ENCODE measurements around the gene CIDEC.

Gene CIDEC

GRCh38 chr3:9917820-9918219, 37.8 kb upstream of the CIDEC start:
- no peak overlapping the region for H3K27ac ChIP-seq (ENCODE audit: low read depth, low read length)
- H3K4me1 ChIP-seq (ENCODE audit: control insufficient read depth, low read length), result peaks cover 12% of the 10 kb centered on the region
- H3K79me2 ChIP-seq (ENCODE audit: control insufficient read depth, low read length), result no peaks in the 10 kb centered on the region
- H3K9me3 ChIP-seq (ENCODE audit: control insufficient read depth, insufficient read depth, low read length), result no peaks in the 10 kb centered on the region
- H3K36me3 ChIP-seq (ENCODE audit: control insufficient read depth, low read length), result no peaks in the 10 kb centered on the region
- H3K4me3 ChIP-seq (ENCODE audit: low read length), result no peak overlapping the region
- H4K20me1 ChIP-seq (ENCODE audit: control insufficient read depth, insufficient read depth, low read depth, low read length), result no peaks in the 10 kb centered on the region
- TF ChIP-seq, protein P1, sequence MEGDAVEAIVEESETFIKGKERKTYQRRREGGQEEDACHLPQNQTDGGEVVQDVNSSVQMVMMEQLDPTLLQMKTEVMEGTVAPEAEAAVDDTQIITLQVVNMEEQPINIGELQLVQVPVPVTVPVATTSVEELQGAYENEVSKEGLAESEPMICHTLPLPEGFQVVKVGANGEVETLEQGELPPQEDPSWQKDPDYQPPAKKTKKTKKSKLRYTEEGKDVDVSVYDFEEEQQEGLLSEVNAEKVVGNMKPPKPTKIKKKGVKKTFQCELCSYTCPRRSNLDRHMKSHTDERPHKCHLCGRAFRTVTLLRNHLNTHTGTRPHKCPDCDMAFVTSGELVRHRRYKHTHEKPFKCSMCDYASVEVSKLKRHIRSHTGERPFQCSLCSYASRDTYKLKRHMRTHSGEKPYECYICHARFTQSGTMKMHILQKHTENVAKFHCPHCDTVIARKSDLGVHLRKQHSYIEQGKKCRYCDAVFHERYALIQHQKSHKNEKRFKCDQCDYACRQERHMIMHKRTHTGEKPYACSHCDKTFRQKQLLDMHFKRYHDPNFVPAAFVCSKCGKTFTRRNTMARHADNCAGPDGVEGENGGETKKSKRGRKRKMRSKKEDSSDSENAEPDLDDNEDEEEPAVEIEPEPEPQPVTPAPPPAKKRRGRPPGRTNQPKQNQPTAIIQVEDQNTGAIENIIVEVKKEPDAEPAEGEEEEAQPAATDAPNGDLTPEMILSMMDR (IDR thresholded peaks at IDR 0.05; ENCODE audit: low read depth, low read length, poor library complexity, severe bottlenecking), result no peak
- TF ChIP-seq EZH2phosphoT487 (IDR thresholded peaks at IDR 0.05; ENCODE audit: borderline replicate concordance, low read length), result no peak
- peaks cover 34% of the 10 kb centered on the region for H3K27me3 ChIP-seq (ENCODE audit: control insufficient read depth, low read length)
- H3F3A ChIP-seq (ENCODE audit: control insufficient read depth, insufficient read depth), result no peaks in the 10 kb centered on the region
- no peaks in the 10 kb centered on the region for H3K9me2 ChIP-seq (replicated peaks; ENCODE audit: control insufficient read depth, low read length)
- no peak overlapping the region for H3K4me2 ChIP-seq (ENCODE audit: low read length)

GRCh38 chr3:9916734-9917680, 37.0 kb upstream of the CIDEC start, which contains the start of gene IL17RC:
Gene IL17RC (plus strand): TSS chr3:9917098. CDS start chr3:9917316, 218 bp downstream.
- peaks cover 12% of the 10 kb centered on the region for H3K4me1 ChIP-seq (ENCODE audit: control insufficient read depth, low read length)
- H4K20me1 ChIP-seq (ENCODE audit: control insufficient read depth, insufficient read depth, low read depth, low read length), result no peaks in the 10 kb centered on the region
- H3K4me2 ChIP-seq (ENCODE audit: low read length), result peak within 1 kb of the TSS; percentile 58
- no peaks in the 10 kb centered on the region for H3K79me2 ChIP-seq (ENCODE audit: control insufficient read depth, low read length)
- H3F3A ChIP-seq (ENCODE audit: control insufficient read depth, insufficient read depth), result no peaks in the 10 kb centered on the region
- no peaks in the 10 kb centered on the region for H3K36me3 ChIP-seq (ENCODE audit: control insufficient read depth, low read length)
- no peak within 1 kb of the TSS for H3K27ac ChIP-seq (ENCODE audit: low read depth, low read length)
- no peak for TF ChIP-seq EZH2phosphoT487 (IDR thresholded peaks at IDR 0.05; ENCODE audit: borderline replicate concordance, low read length)
- TF ChIP-seq, protein P1 (IDR thresholded peaks at IDR 0.05; ENCODE audit: low read depth, low read length, poor library complexity, severe bottlenecking), result no peak
- H3K9me3 ChIP-seq (ENCODE audit: control insufficient read depth, insufficient read depth, low read length), result no peaks in the 10 kb centered on the region
- peaks cover 39% of the 10 kb centered on the region for H3K27me3 ChIP-seq (ENCODE audit: control insufficient read depth, low read length)
- H3K4me3 ChIP-seq (ENCODE audit: low read length), result peak within 1 kb of the TSS; percentile 49
- H3K9me2 ChIP-seq (replicated peaks; ENCODE audit: control insufficient read depth, low read length), result no peaks in the 10 kb centered on the region

DNA sequence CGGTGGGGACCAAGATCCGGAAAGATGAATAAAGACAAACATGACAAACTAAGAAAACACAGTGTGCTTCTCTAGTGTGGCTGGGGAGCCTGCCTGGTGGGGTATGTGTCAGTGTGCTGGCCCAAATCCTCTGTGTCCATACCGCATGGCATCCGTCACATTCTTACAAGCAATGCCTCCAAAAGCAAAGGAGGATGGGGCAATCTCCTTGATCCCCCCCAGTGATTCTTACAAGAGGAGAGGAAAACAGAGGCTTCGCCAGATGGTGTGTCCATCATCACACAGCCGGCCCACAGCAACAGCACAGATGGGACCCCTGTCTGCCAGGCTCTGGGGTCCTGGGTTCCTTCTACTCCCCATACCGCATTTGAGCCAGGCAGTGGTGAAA, 36.3 kb upstream of the CIDEC start:
- Histone ChIP-seq H3K4me3 (ENCODE audit: low read length) (no peak overlapping the region), H3K9me3 (ENCODE audit: control insufficient read depth, insufficient read depth, low read length) (no peaks in the 10 kb centered on the region), H3F3A (ENCODE audit: control insufficient read depth, insufficient read depth) (no peaks in the 10 kb centered on the region), H3K36me3 (ENCODE audit: control insufficient read depth, low read length) (no peaks in the 10 kb centered on the region), H3K27me3 (ENCODE audit: control insufficient read depth, low read length) (peaks cover 39% of the 10 kb centered on the region), H3K79me2 (ENCODE audit: control insufficient read depth, low read length) (no peaks in the 10 kb centered on the region), H3K9me2 (replicated peaks; ENCODE audit: control insufficient read depth, low read length) (no peaks in the 10 kb centered on the region), H4K20me1 (ENCODE audit: control insufficient read depth, insufficient read depth, low read depth, low read length) (no peaks in the 10 kb centered on the region), H3K4me1 (ENCODE audit: control insufficient read depth, low read length) (peaks cover 12% of the 10 kb centered on the region), H3K27ac (ENCODE audit: low read depth, low read length) (no peak overlapping the region), H3K4me2 (ENCODE audit: low read length) (no peak overlapping the region)
- no peak for TF ChIP-seq EZH2phosphoT487 (IDR thresholded peaks at IDR 0.05; ENCODE audit: borderline replicate concordance, low read length)
- TF ChIP-seq, protein P1 (IDR thresholded peaks at IDR 0.05; ENCODE audit: low read depth, low read length, poor library complexity, severe bottlenecking), result no peak

Data from DOHH2 (cell line).